Endothelial cell of umbilical vein (primary cell): ENCODE results near the gene RAB31. TPM values are rescaled to one million over a fixed set of nuclear protein-coding genes. Genes with fewer than 3 reads are reported as not detected.

ENCODE experiments used
- BruUV-seq: library from RNA; stranded (reverse); fragments of 400-500 nt; replicated peaks from 2 replicates; lab custom pipeline; 2021; lab: Mats Ljungman, UMichigan
- CTCF ChIA-PET: fragments of 300-600, 350-600 bp; sonication (Branson Sonifier 250); formaldehyde crosslinking; loops from one replicate; lab custom pipeline; 2021; ENCODE audit warnings: antibody characterized with exemption, inconsistent platforms; lab: Charles Lee
- POLR2A ChIA-PET: fragments of 300-600, 350-600 bp; sonication (Branson Sonifier 250); formaldehyde crosslinking; loops from one replicate; lab custom pipeline; 2021; ENCODE audit warnings: antibody characterized with exemption, inconsistent platforms; lab: Charles Lee
- DNase-seq: peaks from one replicate; pipeline ENCODE4 v3.0.0-alpha.2; 2011; ENCODE audit warnings: low read depth, low spot score
- FAIRE-seq: peaks from 2 replicates; lab custom pipeline; 2011; peaks lifted over from hg19 to GRCh38; lab: Jason Lieb, UNC
- H2AFZ ChIP-seq: 2 replicates; pipeline ENCODE4 v1.6.0; 2012; ENCODE audit warnings: low read depth, low read length, control low read depth, inconsistent platforms
- H3K27ac ChIP-seq: 2 replicates; pipeline ENCODE4 v1.5.1; 2011; ENCODE audit warnings: low read depth, mild to moderate bottlenecking, control low read depth, low read length, moderate library complexity; ENCODE audit not compliant: insufficient read depth
- H3K27me3 ChIP-seq, 2 experiments: 2 replicates each; pipeline versions ENCODE4 v1.6.0 to v1.6.1; 2011; ENCODE audit warnings: low read length in 2 of 2, mixed read lengths in 1 of 2; ENCODE audit not compliant: control insufficient read depth in 2 of 2, insufficient read depth in 2 of 2
- H3K36me3 ChIP-seq, 2 experiments: 2 replicates in 1 of 2; 3 replicates in 1 of 2; pipeline ENCODE4 v1.5.1; 2011; ENCODE audit warnings: low read length in 2 of 2, mild to moderate bottlenecking in 1 of 2, moderate library complexity in 1 of 2; ENCODE audit not compliant: control insufficient read depth in 2 of 2, insufficient read depth in 2 of 2; ENCODE audit errors: extremely low read depth in 1 of 2
- H3K4me1 ChIP-seq: 3 replicates; pipeline ENCODE4 v1.5.1; 2011; ENCODE audit warnings: mild to moderate bottlenecking, low read length; ENCODE audit not compliant: control insufficient read depth, insufficient read depth; ENCODE audit errors: extremely low read depth
- H3K4me2 ChIP-seq: 2 replicates; pipeline ENCODE4 v1.6.1; 2011; ENCODE audit warnings: low read length, control low read depth, mixed read lengths; ENCODE audit not compliant: insufficient read depth
- H3K4me3 ChIP-seq, 3 experiments: fragments of 200-600 bp in 1 of 3; sonication (generic), shearing (Covaris generic) in 1 of 3; replicated peaks in 1 of 3; 2 replicates each; pipeline ENCODE4 v1.5.1; 2011 to 2016; ENCODE audit warnings: control low read depth in 3 of 3, low read length in 3 of 3, mild to moderate bottlenecking in 2 of 3, inconsistent platforms in 1 of 3, low read depth in 1 of 3, moderate library complexity in 1 of 3; ENCODE audit not compliant: insufficient read depth in 1 of 3
- H3K79me2 ChIP-seq: 2 replicates; pipeline ENCODE4 v1.6.0; 2012; ENCODE audit warnings: low read length, inconsistent platforms; ENCODE audit not compliant: control insufficient read depth, insufficient read depth
- H3K9ac ChIP-seq: replicated peaks from 2 replicates; pipeline ENCODE3; 2011; ENCODE audit warnings: low read length, control low read depth; ENCODE audit not compliant: insufficient read depth; ENCODE audit errors: extremely low read depth
- H3K9me1 ChIP-seq: replicated peaks from 3 replicates; pipeline ENCODE4 v1.6.0; 2011; ENCODE audit warnings: mild to moderate bottlenecking, low read length; ENCODE audit not compliant: control insufficient read depth, insufficient read depth; ENCODE audit errors: extremely low read depth
- H3K9me3 ChIP-seq: replicated peaks from 2 replicates; pipeline ENCODE4 v1.5.1; 2012; ENCODE audit warnings: low read length, inconsistent platforms; ENCODE audit not compliant: control insufficient read depth, insufficient read depth
- H4K20me1 ChIP-seq: replicated peaks from 2 replicates; pipeline ENCODE3; 2011; ENCODE audit warnings: mild to moderate bottlenecking, low read length; ENCODE audit not compliant: control insufficient read depth, insufficient read depth; ENCODE audit errors: extremely low read depth
- CTCF ChIP-seq, 2 donors: IDR thresholded peaks; 1 replicate in 1 of 2; 2 replicates in 1 of 2; pipeline ENCODE4 v1.5.1; 2011; ENCODE audit warnings: low read length in 2 of 2, mild to moderate bottlenecking in 2 of 2, moderate library complexity in 2 of 2, control low read depth in 1 of 2, inconsistent platforms in 1 of 2, low read depth in 1 of 2; ENCODE audit not compliant: insufficient read depth in 1 of 2; ENCODE audit errors: extremely low read depth in 1 of 2
- EZH2 ChIP-seq: IDR thresholded peaks from 2 replicates; pipeline ENCODE4 v1.6.1; 2012; ENCODE audit warnings: borderline replicate concordance, low read depth, mild to moderate bottlenecking, moderate library complexity, low read length, inconsistent platforms; ENCODE audit not compliant: severe bottlenecking
- FOS ChIP-seq: IDR thresholded peaks from 2 replicates; pipeline ENCODE4 v1.6.1; 2011; ENCODE audit warnings: mild to moderate bottlenecking, low read length, moderate library complexity, borderline replicate concordance; ENCODE audit not compliant: insufficient read depth
- GATA2 ChIP-seq: IDR thresholded peaks from 2 replicates; pipeline ENCODE4 v1.7.0; 2011; ENCODE audit warnings: low read depth, mild to moderate bottlenecking, moderate library complexity, mixed read lengths, low read length; ENCODE audit not compliant: insufficient read length, insufficient read depth
- JUN ChIP-seq: IDR thresholded peaks from 2 replicates; pipeline ENCODE4 v1.6.1; 2011; ENCODE audit warnings: borderline replicate concordance, low read depth; ENCODE audit not compliant: insufficient read length, insufficient read depth
- MAX ChIP-seq: IDR thresholded peaks from 2 replicates; pipeline ENCODE4 v1.6.1; 2011; ENCODE audit not compliant: insufficient read depth, insufficient read length
- MYC ChIP-seq: IDR thresholded peaks from one replicate; pipeline ENCODE4 v1.6.1; 2011; ENCODE audit warnings: mild to moderate bottlenecking, low read depth, low read length
- POLR2A ChIP-seq: IDR thresholded peaks from 2 replicates; pipeline ENCODE4 v1.6.1; 2012; ENCODE audit warnings: low read depth, mild to moderate bottlenecking, control low read depth, low read length
- POLR2AphosphoS5 ChIP-seq: IDR thresholded peaks from 2 replicates; pipeline ENCODE4 v1.6.1; 2012; ENCODE audit warnings: low read depth, mild to moderate bottlenecking, control low read depth, low read length, moderate library complexity; ENCODE audit not compliant: insufficient read depth
- dilution Hi-C: fragments of 300-500 bp; cut with MboI; formaldehyde crosslinking; loops from one replicate; pipeline ENCODE4 v1.15.0; 2019; ENCODE audit warnings: low sequenced_read_pairs; ENCODE audit not compliant: extremely low pct_ligation_motif_present
- intact Hi-C: fragments of 100-400 bp; cut with micrococcal nuclease; formaldehyde crosslinking; loops from one replicate; pipeline ENCODE4 v1.10.0; 2022
- polyA plus RNA-seq, 4 experiments: library from polyadenylated mRNA; depleted of rRNA in 3 of 4; stranded (reverse) in 3 of 4; unstranded in 1 of 4; fragments of >200 nt; gene quantifications; 2 replicates each; pipeline versions ENCODE4 v1.2.1 to v1.2.3, GENCODE V29; 2011 to 2012; ENCODE audit warnings: missing spikeins in 1 of 4
- total RNA-seq: library from RNA; stranded (reverse); gene quantifications from 2 replicates; pipeline ENCODE4 v1.2.3, GENCODE V29; 2021

RAB31 gene
- total and polyA plus RNA-seq, 2 donors (not counting 3 experiments of a cell fraction or from before 2014, with no cell fraction given) = 30.5 TPM

DNA sequence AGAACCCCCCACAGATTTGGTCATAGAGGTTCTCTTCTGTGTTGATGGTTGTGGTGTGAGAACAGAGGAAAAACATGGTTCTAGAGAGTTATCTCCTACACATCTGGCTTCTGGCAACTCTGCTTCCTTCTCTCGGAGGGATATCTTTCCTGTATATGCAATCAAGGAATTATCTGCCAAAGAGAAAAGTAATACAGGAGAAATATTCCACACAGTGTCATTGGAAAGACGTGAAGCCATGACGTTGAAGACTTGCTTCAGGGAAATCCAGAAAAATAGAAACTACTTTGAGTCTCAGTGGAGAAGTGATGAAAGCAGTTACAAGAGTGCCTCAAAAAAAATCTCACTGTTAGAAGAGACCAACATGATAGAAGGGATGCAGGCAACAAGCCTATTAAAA lies 78.5 kb downstream of the RAB31 start:
- H3K27me3 ChIP-seq = no peaks in the 10 kb centered on the region
- FAIRE-seq = no peak
- intact Hi-C loops = no loop called here

More for the DNA sequence above, 78.5 kb downstream of the RAB31 start:
- no peaks in the 10 kb centered on the region for H3K79me2 ChIP-seq
- H2AFZ ChIP-seq = no peak overlapping the region
- no peak for TF ChIP-seq FOS
- TF ChIP-seq POLR2A = no peak
- TF ChIP-seq MYC = no peak
- no peak for TF ChIP-seq GATA2
- TF ChIP-seq JUN = no peak
- TF ChIP-seq MAX = no peak
- TF ChIP-seq POLR2AphosphoS5 = no peak
- TF ChIP-seq CTCF (IDR thresholded peaks at IDR 0.05; ENCODE audit: extremely low read depth in 1 of 2, insufficient read depth in 1 of 2, low read depth in 1 of 2, low read length in 2 of 2) = no peak
- no peak for TF ChIP-seq EZH2
- dilution Hi-C loops = no loop called here
- no TSS peak for BruUV-seq
- H3K36me3 ChIP-seq = no peaks in the 10 kb centered on the region
- CTCF ChIA-PET = no interaction called here
- no peak overlapping the region for H3K4me3 ChIP-seq
- POLR2A ChIA-PET = no interaction called here
- no peak overlapping the region for H3K9ac ChIP-seq
- H3K9me1 ChIP-seq = no peaks in the 10 kb centered on the region
- no peaks in the 10 kb centered on the region for H3K9me3 ChIP-seq
- H3K4me1 ChIP-seq = no peaks in the 10 kb centered on the region
- no peaks in the 10 kb centered on the region for H4K20me1 ChIP-seq
- H3K27ac ChIP-seq = no peak overlapping the region
- DNase-seq = no peak
- H3K4me2 ChIP-seq = no peak overlapping the region
